NCI-H146 treated with DMSO at 0.1 percent for 48 hours (cell line): ENCODE results near the gene POLR2F.
"Not testable (repeated sequence)": the region's sequence is repeated elsewhere in the genome, so short reads cannot be mapped to it uniquely, and the experiment has no call there.

Source experiments
- DNase-seq: peaks from one replicate; lab custom pipeline; 2025; ENCODE audit not compliant: unreplicated experiment; lab: John Stamatoyannopoulos, UW

POLR2F gene

GRCh38 chr22:37952629-37953028, 870 bp upstream of the POLR2F start:
- DNase-seq: not testable (repeated sequence)

GRCh38 chr22:37953062-37953436, 450 bp upstream of the POLR2F start:
- no peak for DNase-seq

GRCh38 chr22:37954686-37955085, 1.2 kb downstream of the POLR2F start:
- DNase-seq: no peak

GRCh38 chr22:37955825-37956397, 2.4 kb downstream of the POLR2F start:
- not testable (repeated sequence) for DNase-seq

- no peak for DNase-seq
Observed at GRCh38 chr22:37957232-37957631, 3.7 kb downstream of the POLR2F start.

- DNase-seq: no peak
Observed at GRCh38 chr22:37959231-37959825, 5.8 kb downstream of the POLR2F start.

GRCh38 chr22:37961062-37961461, 7.6 kb downstream of the POLR2F start:
- DNase-seq: no peak

GRCh38 chr22:37965940-37966664, 12.6 kb downstream of the POLR2F start:
- DNase-seq: no peak

- no peak for DNase-seq
Observed at GRCh38 chr22:37967147-37967546, 13.6 kb downstream of the POLR2F start.

- DNase-seq: no peak
Observed at GRCh38 chr22:37967637-37968451, 14.3 kb downstream of the POLR2F start.

- no peak for DNase-seq
Observed at GRCh38 chr22:37968452-37969251, 15.2 kb downstream of the POLR2F start.

- no peak for DNase-seq
Observed at GRCh38 chr22:37970864-37971263, 17.4 kb downstream of the POLR2F start.

- peak; percentile 11 for DNase-seq
Observed at GRCh38 chr22:37971475-37972434, 18.3 kb downstream of the POLR2F start.

- no peak for DNase-seq
Observed at GRCh38 chr22:37972527-37972926, 19.0 kb downstream of the POLR2F start.

- DNase-seq: no peak
Observed at GRCh38 chr22:37973271-37974170, 20.0 kb downstream of the POLR2F start.

GRCh38 chr22:37975153-37975552, 21.7 kb downstream of the POLR2F start:
- no peak for DNase-seq

- DNase-seq: not testable (repeated sequence)
Observed at GRCh38 chr22:37976022-37976421, 22.5 kb downstream of the POLR2F start.

- DNase-seq: no peak
Observed at GRCh38 chr22:37976547-37976946, 23.0 kb downstream of the POLR2F start.

- DNase-seq: no peak
Observed at GRCh38 chr22:37979782-37980181, 26.3 kb downstream of the POLR2F start.
